ENCODE measurements around the gene NKD2. TPM values are rescaled to one million over a fixed set of nuclear protein-coding genes. Genes with fewer than 3 reads are reported as not detected.

The NKD2 gene
- total and polyA plus RNA-seq, 9 of the 15 experiments (the other 6 are each of a cell fraction or from before 2014, with no cell fraction given): 0.09 to 0.64 (median 0.27) TPM; not detected in 5

DNA sequence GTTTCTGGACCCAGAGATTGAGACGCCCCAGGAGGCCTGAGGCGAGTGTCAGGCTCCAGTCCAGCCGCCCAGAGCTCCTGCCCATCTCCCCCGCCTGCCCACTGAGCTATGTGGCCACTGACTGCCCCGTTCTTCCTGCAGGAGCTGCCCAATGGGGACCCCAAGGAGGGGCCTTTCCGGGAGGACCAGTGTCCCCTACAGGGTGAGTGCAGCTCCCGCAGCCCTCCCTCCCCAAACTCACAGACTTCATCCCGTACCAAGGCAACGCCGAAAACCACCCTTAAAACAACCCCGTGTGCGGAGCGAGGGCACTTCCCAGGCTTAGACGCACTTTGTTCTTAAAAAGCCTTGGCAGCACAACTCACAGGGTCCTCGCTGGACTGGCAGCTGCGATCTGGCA is 23.4 kb downstream of the NKD2 start (continued):
- TF ChIP-seq, protein P1, sequence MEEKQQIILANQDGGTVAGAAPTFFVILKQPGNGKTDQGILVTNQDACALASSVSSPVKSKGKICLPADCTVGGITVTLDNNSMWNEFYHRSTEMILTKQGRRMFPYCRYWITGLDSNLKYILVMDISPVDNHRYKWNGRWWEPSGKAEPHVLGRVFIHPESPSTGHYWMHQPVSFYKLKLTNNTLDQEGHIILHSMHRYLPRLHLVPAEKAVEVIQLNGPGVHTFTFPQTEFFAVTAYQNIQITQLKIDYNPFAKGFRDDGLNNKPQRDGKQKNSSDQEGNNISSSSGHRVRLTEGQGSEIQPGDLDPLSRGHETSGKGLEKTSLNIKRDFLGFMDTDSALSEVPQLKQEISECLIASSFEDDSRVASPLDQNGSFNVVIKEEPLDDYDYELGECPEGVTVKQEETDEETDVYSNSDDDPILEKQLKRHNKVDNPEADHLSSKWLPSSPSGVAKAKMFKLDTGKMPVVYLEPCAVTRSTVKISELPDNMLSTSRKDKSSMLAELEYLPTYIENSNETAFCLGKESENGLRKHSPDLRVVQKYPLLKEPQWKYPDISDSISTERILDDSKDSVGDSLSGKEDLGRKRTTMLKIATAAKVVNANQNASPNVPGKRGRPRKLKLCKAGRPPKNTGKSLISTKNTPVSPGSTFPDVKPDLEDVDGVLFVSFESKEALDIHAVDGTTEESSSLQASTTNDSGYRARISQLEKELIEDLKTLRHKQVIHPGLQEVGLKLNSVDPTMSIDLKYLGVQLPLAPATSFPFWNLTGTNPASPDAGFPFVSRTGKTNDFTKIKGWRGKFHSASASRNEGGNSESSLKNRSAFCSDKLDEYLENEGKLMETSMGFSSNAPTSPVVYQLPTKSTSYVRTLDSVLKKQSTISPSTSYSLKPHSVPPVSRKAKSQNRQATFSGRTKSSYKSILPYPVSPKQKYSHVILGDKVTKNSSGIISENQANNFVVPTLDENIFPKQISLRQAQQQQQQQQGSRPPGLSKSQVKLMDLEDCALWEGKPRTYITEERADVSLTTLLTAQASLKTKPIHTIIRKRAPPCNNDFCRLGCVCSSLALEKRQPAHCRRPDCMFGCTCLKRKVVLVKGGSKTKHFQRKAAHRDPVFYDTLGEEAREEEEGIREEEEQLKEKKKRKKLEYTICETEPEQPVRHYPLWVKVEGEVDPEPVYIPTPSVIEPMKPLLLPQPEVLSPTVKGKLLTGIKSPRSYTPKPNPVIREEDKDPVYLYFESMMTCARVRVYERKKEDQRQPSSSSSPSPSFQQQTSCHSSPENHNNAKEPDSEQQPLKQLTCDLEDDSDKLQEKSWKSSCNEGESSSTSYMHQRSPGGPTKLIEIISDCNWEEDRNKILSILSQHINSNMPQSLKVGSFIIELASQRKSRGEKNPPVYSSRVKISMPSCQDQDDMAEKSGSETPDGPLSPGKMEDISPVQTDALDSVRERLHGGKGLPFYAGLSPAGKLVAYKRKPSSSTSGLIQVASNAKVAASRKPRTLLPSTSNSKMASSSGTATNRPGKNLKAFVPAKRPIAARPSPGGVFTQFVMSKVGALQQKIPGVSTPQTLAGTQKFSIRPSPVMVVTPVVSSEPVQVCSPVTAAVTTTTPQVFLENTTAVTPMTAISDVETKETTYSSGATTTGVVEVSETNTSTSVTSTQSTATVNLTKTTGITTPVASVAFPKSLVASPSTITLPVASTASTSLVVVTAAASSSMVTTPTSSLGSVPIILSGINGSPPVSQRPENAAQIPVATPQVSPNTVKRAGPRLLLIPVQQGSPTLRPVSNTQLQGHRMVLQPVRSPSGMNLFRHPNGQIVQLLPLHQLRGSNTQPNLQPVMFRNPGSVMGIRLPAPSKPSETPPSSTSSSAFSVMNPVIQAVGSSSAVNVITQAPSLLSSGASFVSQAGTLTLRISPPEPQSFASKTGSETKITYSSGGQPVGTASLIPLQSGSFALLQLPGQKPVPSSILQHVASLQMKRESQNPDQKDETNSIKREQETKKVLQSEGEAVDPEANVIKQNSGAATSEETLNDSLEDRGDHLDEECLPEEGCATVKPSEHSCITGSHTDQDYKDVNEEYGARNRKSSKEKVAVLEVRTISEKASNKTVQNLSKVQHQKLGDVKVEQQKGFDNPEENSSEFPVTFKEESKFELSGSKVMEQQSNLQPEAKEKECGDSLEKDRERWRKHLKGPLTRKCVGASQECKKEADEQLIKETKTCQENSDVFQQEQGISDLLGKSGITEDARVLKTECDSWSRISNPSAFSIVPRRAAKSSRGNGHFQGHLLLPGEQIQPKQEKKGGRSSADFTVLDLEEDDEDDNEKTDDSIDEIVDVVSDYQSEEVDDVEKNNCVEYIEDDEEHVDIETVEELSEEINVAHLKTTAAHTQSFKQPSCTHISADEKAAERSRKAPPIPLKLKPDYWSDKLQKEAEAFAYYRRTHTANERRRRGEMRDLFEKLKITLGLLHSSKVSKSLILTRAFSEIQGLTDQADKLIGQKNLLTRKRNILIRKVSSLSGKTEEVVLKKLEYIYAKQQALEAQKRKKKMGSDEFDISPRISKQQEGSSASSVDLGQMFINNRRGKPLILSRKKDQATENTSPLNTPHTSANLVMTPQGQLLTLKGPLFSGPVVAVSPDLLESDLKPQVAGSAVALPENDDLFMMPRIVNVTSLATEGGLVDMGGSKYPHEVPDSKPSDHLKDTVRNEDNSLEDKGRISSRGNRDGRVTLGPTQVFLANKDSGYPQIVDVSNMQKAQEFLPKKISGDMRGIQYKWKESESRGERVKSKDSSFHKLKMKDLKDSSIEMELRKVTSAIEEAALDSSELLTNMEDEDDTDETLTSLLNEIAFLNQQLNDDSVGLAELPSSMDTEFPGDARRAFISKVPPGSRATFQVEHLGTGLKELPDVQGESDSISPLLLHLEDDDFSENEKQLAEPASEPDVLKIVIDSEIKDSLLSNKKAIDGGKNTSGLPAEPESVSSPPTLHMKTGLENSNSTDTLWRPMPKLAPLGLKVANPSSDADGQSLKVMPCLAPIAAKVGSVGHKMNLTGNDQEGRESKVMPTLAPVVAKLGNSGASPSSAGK (IDR thresholded peaks at IDR 0.05): no peak
- TF ChIP-seq, protein P2, sequence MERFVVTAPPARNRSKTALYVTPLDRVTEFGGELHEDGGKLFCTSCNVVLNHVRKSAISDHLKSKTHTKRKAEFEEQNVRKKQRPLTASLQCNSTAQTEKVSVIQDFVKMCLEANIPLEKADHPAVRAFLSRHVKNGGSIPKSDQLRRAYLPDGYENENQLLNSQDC (CRISPR knock-in tag; IDR thresholded peaks at IDR 0.05): no peak
- TF ChIP-seq MTF1 (CRISPR knock-in tag; IDR thresholded peaks at IDR 0.05; ENCODE audit: borderline replicate concordance) (no peak), U2AF1 (optimal IDR thresholded peaks at IDR 0.05; ENCODE audit: low read depth, low read length) (no peak), KDM2B (CRISPR knock-in tag; IDR thresholded peaks at IDR 0.05) (no peak), ZEB2 (IDR thresholded peaks at IDR 0.05) (no peak), SMC3 (conservative IDR thresholded peaks at IDR 0.05; ENCODE audit: insufficient read depth, low read depth, low read length) (no peak), ZBTB8A (IDR thresholded peaks at IDR 0.05; ENCODE audit: partially characterized antibody) (no peak)
- TF ChIP-seq, protein P3, sequence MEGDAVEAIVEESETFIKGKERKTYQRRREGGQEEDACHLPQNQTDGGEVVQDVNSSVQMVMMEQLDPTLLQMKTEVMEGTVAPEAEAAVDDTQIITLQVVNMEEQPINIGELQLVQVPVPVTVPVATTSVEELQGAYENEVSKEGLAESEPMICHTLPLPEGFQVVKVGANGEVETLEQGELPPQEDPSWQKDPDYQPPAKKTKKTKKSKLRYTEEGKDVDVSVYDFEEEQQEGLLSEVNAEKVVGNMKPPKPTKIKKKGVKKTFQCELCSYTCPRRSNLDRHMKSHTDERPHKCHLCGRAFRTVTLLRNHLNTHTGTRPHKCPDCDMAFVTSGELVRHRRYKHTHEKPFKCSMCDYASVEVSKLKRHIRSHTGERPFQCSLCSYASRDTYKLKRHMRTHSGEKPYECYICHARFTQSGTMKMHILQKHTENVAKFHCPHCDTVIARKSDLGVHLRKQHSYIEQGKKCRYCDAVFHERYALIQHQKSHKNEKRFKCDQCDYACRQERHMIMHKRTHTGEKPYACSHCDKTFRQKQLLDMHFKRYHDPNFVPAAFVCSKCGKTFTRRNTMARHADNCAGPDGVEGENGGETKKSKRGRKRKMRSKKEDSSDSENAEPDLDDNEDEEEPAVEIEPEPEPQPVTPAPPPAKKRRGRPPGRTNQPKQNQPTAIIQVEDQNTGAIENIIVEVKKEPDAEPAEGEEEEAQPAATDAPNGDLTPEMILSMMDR (IDR thresholded peaks at IDR 0.05 in 2 of 3, conservative IDR thresholded peaks at IDR 0.05 in 1 of 3; ENCODE audit: insufficient read depth in 2 of 3, low read depth in 1 of 3, low read length in 3 of 3): no peak
- TF ChIP-seq, protein P4, sequence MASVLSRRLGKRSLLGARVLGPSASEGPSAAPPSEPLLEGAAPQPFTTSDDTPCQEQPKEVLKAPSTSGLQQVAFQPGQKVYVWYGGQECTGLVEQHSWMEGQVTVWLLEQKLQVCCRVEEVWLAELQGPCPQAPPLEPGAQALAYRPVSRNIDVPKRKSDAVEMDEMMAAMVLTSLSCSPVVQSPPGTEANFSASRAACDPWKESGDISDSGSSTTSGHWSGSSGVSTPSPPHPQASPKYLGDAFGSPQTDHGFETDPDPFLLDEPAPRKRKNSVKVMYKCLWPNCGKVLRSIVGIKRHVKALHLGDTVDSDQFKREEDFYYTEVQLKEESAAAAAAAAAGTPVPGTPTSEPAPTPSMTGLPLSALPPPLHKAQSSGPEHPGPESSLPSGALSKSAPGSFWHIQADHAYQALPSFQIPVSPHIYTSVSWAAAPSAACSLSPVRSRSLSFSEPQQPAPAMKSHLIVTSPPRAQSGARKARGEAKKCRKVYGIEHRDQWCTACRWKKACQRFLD (CRISPR knock-in tag; IDR thresholded peaks at IDR 0.05): no peak
- TF ChIP-seq, protein P5, sequence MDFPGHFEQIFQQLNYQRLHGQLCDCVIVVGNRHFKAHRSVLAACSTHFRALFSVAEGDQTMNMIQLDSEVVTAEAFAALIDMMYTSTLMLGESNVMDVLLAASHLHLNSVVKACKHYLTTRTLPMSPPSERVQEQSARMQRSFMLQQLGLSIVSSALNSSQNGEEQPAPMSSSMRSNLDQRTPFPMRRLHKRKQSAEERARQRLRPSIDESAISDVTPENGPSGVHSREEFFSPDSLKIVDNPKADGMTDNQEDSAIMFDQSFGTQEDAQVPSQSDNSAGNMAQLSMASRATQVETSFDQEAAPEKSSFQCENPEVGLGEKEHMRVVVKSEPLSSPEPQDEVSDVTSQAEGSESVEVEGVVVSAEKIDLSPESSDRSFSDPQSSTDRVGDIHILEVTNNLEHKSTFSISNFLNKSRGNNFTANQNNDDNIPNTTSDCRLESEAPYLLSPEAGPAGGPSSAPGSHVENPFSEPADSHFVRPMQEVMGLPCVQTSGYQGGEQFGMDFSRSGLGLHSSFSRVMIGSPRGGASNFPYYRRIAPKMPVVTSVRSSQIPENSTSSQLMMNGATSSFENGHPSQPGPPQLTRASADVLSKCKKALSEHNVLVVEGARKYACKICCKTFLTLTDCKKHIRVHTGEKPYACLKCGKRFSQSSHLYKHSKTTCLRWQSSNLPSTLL (IDR thresholded peaks at IDR 0.05): no peak

All from K562 (cell line).